ENCODE measurements around the gene CHD1L.

DNA sequence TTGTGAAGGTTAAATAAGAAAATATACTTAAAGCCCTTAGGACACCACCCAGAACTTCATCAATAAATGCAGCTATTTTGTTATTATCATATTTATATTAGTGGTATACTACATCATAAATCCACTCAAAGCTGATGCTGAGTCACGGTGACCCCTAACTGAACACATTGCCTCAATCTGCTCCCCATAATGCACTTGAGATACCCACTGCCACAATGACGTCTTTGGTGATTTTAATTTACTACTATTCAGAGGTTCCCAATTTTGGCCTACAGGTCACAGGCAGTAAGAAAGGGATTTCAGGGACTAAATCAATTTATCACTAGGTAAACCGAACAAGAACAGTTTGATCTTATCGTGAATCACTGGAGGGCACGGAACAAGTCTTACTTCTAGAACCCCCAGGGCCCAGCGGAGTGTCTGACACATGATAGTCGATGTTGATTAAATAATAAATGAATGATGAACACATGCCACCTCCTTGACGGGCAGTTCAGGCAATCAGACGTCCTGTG lies 493 bp upstream of the CHD1L start:
- no peak for TF ChIP-seq EZH2 (IDR thresholded peaks at IDR 0.05; ENCODE audit: low read length, unreplicated experiment)
- TF ChIP-seq, protein P1, sequence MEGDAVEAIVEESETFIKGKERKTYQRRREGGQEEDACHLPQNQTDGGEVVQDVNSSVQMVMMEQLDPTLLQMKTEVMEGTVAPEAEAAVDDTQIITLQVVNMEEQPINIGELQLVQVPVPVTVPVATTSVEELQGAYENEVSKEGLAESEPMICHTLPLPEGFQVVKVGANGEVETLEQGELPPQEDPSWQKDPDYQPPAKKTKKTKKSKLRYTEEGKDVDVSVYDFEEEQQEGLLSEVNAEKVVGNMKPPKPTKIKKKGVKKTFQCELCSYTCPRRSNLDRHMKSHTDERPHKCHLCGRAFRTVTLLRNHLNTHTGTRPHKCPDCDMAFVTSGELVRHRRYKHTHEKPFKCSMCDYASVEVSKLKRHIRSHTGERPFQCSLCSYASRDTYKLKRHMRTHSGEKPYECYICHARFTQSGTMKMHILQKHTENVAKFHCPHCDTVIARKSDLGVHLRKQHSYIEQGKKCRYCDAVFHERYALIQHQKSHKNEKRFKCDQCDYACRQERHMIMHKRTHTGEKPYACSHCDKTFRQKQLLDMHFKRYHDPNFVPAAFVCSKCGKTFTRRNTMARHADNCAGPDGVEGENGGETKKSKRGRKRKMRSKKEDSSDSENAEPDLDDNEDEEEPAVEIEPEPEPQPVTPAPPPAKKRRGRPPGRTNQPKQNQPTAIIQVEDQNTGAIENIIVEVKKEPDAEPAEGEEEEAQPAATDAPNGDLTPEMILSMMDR (conservative IDR thresholded peaks at IDR 0.05; ENCODE audit: low read depth, low read length), result no peak

Data from PC-3 (cell line).